Head of caudate nucleus (tissue), 42 donors: ENCODE results near the gene RGS1.

Experiments used
- DNase-seq, 42 donors: peaks; one replicate each; pipeline versions ENCODE4 v3.0.0 to v3.0.0-alpha.2; 2020 to 2021; ENCODE audit warnings: mixed read lengths in 7 of 42
- intact Hi-C: fragments of 100-400 bp; cut with DNase I; formaldehyde crosslinking; loops from one replicate; pipeline ENCODE4 v1.15.0; 2022

The RGS1 gene

DNA sequence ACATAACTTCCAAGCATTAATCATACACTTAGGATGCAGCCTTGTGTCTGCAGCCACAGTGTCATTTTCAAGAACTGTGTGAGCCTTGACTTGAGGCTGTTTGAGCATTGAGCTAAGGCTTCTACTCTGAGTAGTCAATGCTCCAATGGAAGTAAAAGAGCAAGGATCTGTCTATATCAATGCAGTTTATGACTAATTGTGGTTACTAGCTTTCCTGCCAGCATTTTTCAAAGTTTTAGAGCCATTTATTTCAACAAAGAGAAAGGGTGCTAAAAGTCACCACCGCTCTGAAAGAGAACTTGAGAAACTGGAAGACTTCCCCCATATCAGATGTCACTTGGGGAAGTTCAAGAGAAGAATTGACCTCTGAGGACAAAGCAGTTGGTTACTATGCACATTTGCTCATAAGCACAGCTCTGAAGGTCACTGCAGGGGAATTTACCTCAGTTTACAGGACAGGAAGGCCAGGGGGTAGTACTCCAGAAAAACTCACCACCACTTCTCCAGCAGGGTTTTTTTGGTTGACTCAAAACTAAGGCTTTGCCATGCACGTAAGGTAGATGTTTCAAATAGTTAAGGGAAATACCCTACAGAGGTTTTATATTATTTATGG, 24.5 kb upstream of the RGS1 start:
- intact Hi-C loops = no loop called here
- no peak for DNase-seq

DNA sequence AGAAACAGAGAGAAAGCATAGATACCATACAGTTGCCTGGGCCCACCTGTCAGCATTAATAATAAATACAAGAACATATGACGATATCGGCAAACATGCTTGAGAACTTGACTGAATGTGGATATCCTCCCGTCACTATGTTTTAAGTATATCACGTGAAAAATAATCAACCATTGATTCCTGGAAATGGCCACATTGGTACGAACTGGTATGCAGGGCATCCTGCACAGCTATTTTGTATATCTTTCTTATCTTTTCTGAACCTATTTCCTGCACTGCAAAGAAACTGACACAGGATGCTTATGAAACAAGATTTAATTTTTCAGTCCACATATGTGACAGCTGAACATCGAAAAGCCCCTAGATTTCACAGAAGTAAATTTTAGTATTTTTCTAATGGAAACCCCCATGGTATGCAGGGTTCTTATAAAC, 22.8 kb upstream of the RGS1 start:
- intact Hi-C loops = no loop called here
- no peak for DNase-seq

DNA sequence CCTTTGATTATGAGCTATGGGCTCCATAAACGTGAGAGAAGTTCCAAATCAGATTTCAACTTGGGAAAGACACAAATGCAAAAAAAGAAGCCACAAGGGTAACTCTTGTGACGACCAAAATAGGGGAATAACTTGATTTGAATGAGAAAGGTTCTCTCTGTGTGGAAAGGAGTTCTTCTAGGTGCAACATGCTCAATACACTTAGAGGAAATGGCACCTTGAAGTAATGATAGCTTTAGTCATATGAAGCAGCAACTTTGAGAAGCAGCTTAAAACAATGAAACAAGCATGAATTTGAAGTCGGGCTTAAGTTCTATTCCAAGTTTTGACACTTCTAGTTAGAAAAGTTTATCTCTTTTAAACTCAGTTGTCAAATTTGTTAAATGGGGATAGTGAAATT, 21.8 kb upstream of the RGS1 start:
- intact Hi-C loops = no loop called here
- DNase-seq = no peak

DNA sequence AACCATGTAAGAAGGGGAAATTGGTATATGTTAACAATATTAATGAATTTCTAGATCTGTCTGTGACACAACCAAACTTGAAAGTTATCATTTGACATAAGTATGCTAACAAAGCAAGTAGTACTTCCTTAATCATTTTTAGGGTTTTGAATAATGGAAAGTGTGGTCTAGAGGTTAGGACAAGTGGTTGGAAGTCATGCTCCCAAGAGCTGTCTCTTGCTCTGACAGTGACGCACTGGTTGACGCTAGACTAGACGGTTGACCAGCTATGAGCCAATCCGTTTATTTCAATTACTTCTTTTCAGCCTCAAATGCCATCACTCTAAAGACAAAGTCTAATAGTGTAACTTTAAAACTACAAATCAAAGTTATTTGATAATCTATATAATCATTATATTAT, 20.7 kb upstream of the RGS1 start:
- intact Hi-C loops = no loop called here
- DNase-seq = no peak

DNA sequence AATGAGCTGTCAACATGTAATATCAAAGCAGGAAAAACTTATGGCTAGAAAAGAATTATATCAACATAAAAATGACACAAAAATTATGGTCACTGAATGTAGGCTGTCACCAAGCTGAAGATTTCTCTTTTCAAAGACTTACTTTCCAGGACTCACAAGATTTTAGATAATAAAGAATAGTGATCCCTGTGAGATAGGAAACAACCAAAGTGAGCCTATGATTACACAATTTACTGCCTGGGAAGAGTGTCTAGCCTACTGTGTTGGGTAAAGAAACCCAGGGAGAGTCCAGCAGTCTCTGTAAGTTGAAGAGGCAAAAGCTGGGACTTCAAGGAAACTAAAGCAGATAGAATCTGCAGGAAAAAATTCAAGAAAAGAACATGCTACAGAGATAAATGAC, 20.2 kb upstream of the RGS1 start:
- intact Hi-C loops = no loop called here
- DNase-seq = no peak

DNA sequence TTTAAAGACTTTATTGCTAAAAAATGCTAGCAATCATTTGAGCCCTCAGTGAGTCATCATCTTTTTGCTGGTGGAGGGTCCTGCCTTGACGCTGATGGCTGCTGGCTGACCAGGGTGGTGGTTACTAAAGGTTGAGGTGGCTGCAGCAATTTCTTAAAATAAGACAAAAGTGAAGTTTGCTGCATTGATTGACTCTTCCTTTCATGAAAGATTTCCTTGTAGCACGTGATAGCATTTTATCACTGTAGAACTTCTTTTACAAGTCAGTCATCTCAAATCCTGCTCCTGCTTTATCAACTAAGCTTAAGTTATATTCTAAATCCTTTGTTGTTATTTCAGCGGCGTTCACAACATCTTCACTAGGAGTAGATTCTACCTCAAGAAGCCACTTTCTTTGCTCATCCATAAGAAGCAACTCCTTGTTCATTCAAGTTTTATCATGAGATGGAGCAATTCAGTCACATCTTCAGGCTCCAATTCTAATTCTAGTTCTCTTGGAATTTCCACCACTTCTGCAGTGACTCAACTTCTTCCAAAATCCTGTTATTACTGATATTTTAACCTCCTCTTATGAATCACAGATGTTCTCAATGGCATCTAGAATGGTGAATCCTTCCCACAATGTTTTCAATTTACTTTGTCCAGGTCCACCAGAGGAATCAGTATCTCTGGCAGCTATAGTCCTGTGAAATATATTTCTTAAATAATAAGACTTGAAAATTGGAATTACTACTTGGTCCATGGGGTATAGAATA, 17.6 kb upstream of the RGS1 start:
- intact Hi-C loops = no loop called here
- no peak for DNase-seq

DNA sequence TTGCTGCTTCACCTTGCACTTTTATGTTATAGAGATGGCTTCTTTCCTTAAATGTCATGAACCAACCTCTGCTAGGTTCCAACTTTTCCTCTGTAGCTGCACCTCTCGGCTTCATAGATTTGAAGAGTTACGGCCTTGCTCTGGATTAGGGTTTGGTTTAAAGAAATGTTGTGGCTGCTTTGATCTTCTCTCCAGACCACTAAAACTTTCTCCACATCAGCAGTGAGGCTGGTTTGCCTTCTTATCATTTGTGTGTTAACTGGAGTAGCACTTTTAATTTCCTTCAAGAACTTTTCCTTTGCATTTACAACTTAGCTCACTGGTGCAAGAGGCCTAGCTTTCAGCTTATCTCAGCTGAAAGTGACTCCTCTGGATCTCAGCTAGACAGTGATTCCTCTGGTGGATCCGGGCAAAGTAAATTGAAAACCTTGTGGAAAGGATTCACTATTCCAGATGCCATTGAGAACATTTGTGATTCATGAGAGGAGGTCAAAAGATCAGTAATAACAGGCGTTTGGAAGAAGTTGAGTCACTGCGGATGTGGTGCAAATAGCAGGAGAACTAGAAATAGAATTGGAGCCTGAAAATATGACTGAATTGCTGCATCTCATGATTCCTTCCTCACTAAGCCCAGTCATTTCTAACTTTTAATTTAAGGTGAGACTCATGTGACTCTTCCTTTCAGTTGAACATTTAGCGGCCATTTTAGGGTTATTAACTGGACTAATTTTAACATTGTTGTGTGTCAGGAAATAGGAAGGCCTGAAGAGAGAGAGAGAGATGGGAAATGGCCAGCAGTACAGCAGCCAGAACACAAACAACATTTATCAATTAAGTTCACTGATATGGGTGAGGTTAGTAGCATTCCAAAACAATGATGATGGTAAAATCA, 16.2 kb upstream of the RGS1 start:
- DNase-seq = no peak
- intact Hi-C loops = no loop called here

DNA sequence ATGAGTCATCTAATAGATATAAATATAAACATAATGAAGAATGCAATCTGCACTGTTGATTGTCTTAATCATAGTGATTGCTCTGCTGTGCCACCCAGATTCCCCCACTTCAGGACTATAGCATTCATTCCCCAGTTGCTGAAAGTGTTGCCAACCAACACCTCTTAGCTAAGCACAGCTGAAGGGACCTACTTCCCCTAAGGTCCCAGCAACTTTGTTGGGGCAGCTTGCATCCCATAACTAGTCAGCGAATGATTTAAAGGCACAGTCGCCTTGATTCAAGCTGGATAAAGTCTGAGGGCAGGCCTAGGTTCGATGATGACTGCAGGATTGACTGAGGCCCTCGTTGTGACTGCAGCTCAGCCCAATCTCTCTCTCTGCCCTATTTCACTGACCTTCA, 14.3 kb upstream of the RGS1 start:
- no peak for DNase-seq
- intact Hi-C loops = no loop called here

DNA sequence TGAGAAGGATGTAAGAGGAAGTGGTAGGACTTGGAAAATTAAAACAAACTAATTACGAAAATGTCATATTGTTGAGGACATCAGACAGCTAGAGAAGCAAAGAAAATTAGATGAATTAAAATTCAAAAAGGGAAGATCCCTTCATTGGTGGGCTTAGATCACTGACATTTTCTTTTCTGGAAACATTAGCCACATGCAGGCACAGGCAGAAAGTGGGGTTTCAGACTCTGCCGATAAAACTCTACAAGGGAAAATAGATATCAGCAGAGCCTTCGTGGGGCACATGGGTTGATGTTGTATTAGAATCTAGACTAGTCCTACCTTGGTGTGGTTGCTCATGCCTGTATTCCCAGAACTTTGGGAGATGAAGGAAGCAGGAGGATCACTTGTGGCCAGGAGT, 12.4 kb upstream of the RGS1 start:
- DNase-seq = no peak

DNA sequence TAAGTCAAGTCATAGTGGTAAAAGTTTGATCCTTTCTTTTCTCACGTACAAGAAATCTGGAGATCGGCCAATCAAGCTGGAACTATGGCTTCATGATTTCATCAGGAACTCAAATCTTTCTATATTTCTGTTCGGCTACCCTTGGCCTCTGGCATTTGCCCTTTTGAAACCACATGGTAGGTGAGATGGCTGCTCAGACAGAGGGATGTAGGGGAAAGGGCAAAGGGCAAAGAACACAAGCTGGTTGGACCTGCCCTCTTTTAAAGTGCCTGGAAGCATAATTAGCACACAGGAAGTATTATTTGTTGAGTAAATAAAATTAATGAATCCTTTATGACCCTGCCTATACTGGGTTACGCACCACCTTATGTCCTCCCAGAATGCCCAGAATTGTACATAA, 11.5 kb upstream of the RGS1 start:
- no peak for DNase-seq
- intact Hi-C loops = no loop called here

More for the DNA sequence above, 12.4 kb upstream of the RGS1 start:
- intact Hi-C loops = no loop called here

DNA sequence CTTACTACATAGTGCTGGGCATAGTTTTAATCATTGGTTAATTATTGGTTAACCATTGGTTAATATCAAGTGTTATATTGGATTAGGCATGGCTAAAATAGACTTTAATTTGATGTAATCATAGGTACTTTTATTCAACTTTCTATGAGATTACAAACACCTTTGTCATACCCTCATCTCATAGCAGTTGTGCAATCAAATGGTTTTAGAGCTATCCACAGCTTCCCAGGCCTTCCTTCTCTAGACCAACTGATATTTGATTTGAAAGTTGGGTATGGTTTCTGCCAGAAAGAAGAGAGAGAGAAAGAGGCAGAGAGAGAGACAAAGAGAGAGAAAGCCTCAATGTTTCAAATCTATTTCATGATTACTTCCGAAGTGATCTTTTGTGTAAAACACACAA, 9.6 kb upstream of the RGS1 start:
- no peak for DNase-seq
- intact Hi-C loops = no loop called here

DNA sequence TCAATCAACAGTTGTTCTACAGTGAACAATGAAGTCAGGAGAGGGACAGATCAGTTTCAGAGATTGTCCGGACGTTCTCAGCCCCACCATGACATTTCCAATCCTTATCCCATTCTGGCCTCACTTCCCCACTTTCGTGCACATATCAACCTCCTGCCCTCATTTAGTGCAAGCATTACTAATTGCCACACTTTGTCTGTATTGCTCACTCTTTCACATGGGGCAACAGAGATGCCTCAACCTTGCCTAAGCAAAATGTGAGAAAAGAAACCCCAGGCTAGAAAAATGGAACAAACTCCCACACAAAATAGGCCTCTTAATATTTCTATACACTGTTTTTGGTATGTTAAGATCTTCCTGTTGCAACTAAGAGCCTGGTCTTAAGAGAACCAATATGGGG, 8.9 kb upstream of the RGS1 start:
- intact Hi-C loops = no loop called here
- DNase-seq = no peak

DNA sequence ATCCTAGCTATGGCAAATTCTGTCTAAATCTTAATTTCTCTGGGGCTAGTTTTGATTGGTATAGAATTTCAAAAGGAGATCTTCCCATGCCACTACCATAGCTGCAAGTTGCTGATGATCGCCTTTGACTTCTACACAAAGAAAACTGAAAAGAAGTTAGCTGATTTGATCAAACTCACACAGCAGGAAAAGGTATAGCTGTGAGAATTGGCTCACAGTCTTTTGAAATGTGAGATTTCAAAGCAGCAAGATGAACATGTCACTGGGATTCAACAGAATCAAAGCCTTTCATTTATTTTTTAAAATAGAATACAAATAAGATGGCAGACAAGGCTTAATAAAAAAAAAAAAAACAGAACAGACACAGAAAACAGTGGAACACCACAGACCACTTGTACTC, 7.5 kb upstream of the RGS1 start:
- no peak for DNase-seq
- intact Hi-C loops = no loop called here

DNA sequence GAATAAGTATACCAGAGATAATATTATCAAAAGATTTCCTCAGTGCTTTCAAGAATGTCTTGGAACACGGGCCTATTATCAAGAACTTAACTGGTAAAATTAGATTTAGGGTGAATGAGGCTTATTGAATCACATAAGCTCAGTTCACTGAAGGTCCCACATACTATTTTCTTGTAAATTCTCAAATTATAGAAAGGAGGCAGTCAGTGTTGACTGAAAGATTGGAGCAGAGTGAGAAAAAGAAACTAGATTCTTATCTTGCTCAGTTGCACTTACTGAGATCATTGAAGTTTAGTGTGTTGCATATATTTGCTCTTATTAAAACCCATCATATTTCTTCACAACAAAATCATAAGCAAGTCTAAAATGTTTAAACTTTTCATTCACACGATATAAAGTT, 3.9 kb upstream of the RGS1 start:
- no peak for DNase-seq
- intact Hi-C loops = no loop called here

DNA sequence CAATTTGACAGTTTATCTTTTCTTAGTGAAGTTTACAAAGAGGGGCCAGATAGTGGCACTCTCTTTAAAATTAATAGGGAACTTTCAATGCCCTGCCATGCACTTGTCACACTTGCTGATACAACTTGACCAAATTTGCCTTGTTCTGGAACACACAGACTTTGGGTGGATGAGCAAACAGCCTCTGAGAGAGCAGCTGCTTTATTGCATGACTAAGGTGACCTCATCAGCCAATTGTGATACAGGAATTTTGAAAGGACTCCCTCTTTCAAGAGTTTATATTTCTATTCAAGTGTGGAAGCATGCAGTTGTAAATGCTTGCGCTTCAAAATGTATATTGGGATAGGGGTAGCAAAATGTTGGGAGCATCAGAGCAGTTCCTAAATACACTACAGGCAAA, 2.1 kb upstream of the RGS1 start:
- intact Hi-C loops = no loop called here
- DNase-seq = no peak

DNA sequence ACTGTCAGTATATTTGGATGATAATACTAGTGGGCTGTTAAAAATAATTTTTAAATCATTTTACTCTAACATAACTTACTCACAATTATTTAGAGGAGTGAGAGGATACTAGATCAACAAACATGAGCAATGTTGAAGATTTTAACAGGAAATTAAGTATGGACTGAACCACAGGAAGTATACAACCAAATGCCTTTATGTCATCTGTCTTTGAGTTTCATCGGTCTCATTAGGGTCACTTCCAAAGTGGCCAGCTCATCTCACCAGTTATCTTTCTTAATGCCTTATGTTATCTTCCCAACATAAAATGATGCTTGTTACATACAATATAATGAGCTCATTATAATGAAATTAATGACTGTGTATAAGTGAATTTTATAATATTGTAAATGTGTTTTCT, 1.5 kb upstream of the RGS1 start:
- DNase-seq = no peak
- intact Hi-C loops = no loop called here

DNA sequence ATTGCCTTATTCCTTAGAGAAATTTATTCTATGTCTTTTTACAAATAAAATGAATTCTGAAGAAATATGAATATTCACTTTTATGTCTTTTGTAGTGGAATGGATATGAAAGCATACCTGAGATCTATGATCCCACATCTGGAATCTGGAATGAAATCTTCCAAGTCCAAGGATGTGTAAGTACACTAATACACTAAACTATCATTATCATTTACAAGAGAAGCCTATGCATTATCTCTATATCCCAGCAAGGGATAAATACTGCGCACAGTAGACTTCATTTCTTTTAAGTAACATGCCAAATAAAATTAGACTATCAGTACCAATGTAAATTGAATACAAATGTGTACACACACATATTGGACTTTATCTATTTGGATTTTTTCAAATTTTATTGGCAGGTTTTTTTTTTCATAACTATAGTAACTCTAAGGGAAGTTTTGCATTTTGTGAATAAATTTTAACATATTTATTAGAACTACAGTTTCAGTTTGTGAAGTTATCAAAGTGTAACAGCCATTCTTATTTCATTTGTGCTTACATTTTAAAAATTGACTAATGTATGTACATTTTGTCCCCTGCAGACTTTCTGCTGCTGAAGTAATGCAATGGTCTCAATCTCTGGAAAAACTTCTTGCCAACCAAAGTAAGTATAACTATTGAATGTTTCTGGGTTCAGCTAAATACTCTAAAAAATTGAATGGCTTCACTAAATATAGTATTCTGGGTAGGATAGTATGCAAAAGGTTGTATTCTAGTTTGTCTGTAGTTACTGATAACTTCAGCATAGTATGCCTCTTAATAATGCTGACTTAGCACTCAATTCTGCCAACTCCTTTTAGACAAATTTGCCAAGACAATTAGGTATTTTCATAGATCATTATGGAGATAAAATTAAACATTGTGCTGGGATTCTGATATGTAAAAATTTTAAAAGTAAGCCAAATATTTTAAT, 894 bp downstream of the RGS1 start:
- no peak for DNase-seq
- intact Hi-C loops = no loop called here

DNA sequence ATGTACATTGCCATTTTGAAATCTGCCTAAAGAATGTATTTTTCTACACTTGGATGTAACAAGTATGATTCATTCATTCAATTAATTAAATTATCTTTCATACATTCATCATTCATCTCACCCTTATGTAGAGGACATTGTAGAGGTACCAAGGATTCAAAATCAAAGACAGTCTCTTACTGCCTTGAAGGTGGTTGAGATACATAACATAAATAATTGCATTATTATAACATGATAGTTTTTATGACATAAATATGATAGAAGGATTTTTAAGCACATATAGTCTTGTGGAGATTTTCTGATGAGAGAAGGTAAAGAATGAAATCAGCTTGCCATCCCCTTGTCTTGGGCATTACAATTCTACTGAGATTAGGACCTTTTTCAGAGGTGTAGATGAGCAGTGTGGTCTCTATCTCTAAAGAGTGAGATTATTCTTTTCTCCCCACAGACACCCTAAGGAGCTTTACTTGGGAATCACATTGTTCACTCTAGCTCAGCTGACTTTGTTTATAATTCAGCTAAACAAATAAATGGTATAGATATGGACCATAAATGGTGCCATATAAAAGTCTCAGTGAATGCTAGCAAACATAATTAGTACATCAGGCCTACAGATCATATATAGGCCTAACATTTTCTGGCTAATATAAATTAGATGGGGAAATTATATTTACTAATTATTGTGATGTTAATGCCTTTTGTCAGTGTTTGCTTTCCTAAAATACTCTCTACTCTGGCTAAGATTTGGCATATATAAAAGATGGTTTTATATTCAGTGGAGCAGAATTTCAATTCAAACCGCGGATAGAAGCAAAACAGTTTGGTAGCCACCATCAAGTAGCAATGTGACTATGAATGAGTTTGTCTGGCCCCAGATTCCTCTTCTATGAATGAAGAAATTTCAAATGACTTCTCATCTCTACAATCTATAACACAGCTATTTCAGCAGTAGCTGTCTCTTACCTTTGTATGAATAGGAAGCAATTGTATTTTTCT, 1.9 kb downstream of the RGS1 start:
- intact Hi-C loops = no loop called here
- DNase-seq = no peak
